NK-92 (cell line): ENCODE measurements around the gene AK5.

Experiments
- DNase-seq: peaks from one replicate; lab custom pipeline; 2025; ENCODE audit not compliant: unreplicated experiment; lab: John Stamatoyannopoulos, UW

Gene AK5

GRCh38 chr1:77433934-77434333, 152.1 kb downstream of the AK5 start:
- no peak for DNase-seq

- no peak for DNase-seq
Measured at GRCh38 chr1:77434967-77435366, 153.1 kb downstream of the AK5 start.

- no peak for DNase-seq
Measured at GRCh38 chr1:77438236-77438913, 156.6 kb downstream of the AK5 start.

- no peak for DNase-seq
Measured at GRCh38 chr1:77446841-77447555, 165.2 kb downstream of the AK5 start.

- no peak for DNase-seq
Measured at GRCh38 chr1:77447669-77448068, 165.8 kb downstream of the AK5 start.

- DNase-seq, result no peak
Measured at GRCh38 chr1:77459881-77460280, 178.1 kb downstream of the AK5 start.

- DNase-seq, result no peak
Measured at GRCh38 chr1:77461691-77462090, 179.9 kb downstream of the AK5 start.

- no peak for DNase-seq
Measured at GRCh38 chr1:77463216-77463615, 181.4 kb downstream of the AK5 start.

GRCh38 chr1:77465139-77465538, 183.3 kb downstream of the AK5 start:
- DNase-seq, result no peak

- DNase-seq, result no peak
Measured at GRCh38 chr1:77465922-77466321, 184.1 kb downstream of the AK5 start.

- DNase-seq, result no peak
Measured at GRCh38 chr1:77467021-77467595, 185.3 kb downstream of the AK5 start.

- DNase-seq, result no peak
Measured at GRCh38 chr1:77467741-77468140, 185.9 kb downstream of the AK5 start.

GRCh38 chr1:77468257-77468948, 186.6 kb downstream of the AK5 start:
- DNase-seq, result no peak

GRCh38 chr1:77468949-77469710, 187.3 kb downstream of the AK5 start:
- no peak for DNase-seq

GRCh38 chr1:77471691-77472090, 189.9 kb downstream of the AK5 start:
- DNase-seq, result no peak

GRCh38 chr1:77473690-77474089, 191.9 kb downstream of the AK5 start:
- DNase-seq, result no peak

- DNase-seq, result no peak
Measured at GRCh38 chr1:77475641-77476040, 193.8 kb downstream of the AK5 start.

- DNase-seq, result no peak
Measured at GRCh38 chr1:77476475-77476874, 194.7 kb downstream of the AK5 start.

- DNase-seq, result no peak
Measured at GRCh38 chr1:77484334-77484733, 202.5 kb downstream of the AK5 start.

GRCh38 chr1:77484926-77485325, 203.1 kb downstream of the AK5 start:
- DNase-seq, result no peak

GRCh38 chr1:77487631-77488030, 205.8 kb downstream of the AK5 start:
- DNase-seq, result no peak
